K562 (cell line): ENCODE data around the gene MDC1. TPM values are rescaled to one million over a fixed set of nuclear protein-coding genes. Genes with fewer than 3 reads are reported as not detected.
A peak's percentile ranks its signal among the peaks of the same experiment; 100 is the strongest.

ENCODE experiments used
- BCOR ChIP-seq: fragments of 450-650 bp; IDR thresholded peaks from 2 replicates; pipeline ENCODE4 v1.6.1; 2016
- CCNT2 ChIP-seq: IDR thresholded peaks from 2 replicates; pipeline ENCODE4 v1.6.1; 2011; ENCODE audit warnings: borderline replicate concordance, low read depth, mild to moderate bottlenecking, moderate library complexity, mixed read lengths, low read length; ENCODE audit not compliant: insufficient read length; ENCODE audit errors: extremely low read depth
- CHD2 ChIP-seq: IDR thresholded peaks from 2 replicates; pipeline ENCODE4 v1.6.1; 2011; ENCODE audit warnings: low read depth, low read length
- CREB5 ChIP-seq: fragments of 250-450 bp; sonication (Bioruptor Pico); IDR thresholded peaks from 2 replicates; pipeline ENCODE4 v1.5.0; 2020; ENCODE audit warnings: mild to moderate bottlenecking
- DDX20 ChIP-seq: fragments of 450-650 bp; IDR thresholded peaks from 2 replicates; pipeline ENCODE4 v1.6.1; 2016; ENCODE audit warnings: missing genetic modification characterization, low read depth, mild to moderate bottlenecking, missing compliant biosample characterization, moderate library complexity
- ETS1 ChIP-seq: conservative IDR thresholded peaks from 2 replicates; pipeline ENCODE4 v1.6.1; 2011; ENCODE audit warnings: low read depth, mild to moderate bottlenecking, low read length; ENCODE audit not compliant: control insufficient read depth
- FOXP4 ChIP-seq: sonication (generic); formaldehyde crosslinking; IDR thresholded peaks from 2 replicates; pipeline ENCODE4 v1.8.0; 2022; ENCODE audit warnings: mild to moderate bottlenecking, missing genetic modification reagents, borderline replicate concordance
- HDAC8 ChIP-seq: fragments of 450-650 bp; IDR thresholded peaks from 2 replicates; pipeline ENCODE4 v1.6.1; 2016; ENCODE audit warnings: mild to moderate bottlenecking, missing genetic modification characterization, moderate library complexity, missing compliant biosample characterization
- HLTF ChIP-seq: fragments of 450-650 bp; IDR thresholded peaks from 2 replicates; pipeline ENCODE4 v1.6.1; 2016
- HSF4 ChIP-seq: fragments of 250-450 bp; sonication (Bioruptor Pico); IDR thresholded peaks from 2 replicates; pipeline ENCODE4 v2.1.2; 2022; ENCODE audit warnings: mild to moderate bottlenecking, moderate library complexity, borderline replicate concordance
- POLR2G ChIP-seq: fragments of 200-400 bp; formaldehyde crosslinking; IDR thresholded peaks from 2 replicates; pipeline ENCODE4 v1.6.1; 2017; ENCODE audit warnings: low read depth, mild to moderate bottlenecking, antibody characterized with exemption, low read length, moderate library complexity
- POU5F1 ChIP-seq: fragments of 150-350 bp; IDR thresholded peaks from 2 replicates; pipeline ENCODE4 v1.6.1; 2014; ENCODE audit warnings: borderline replicate concordance, low read length, low read depth, mild to moderate bottlenecking; ENCODE audit not compliant: partially characterized antibody
- PTTG1 ChIP-seq: fragments of 450-650 bp; IDR thresholded peaks from 2 replicates; pipeline ENCODE4 v1.6.1; 2016; ENCODE audit warnings: low read depth, mild to moderate bottlenecking, missing genetic modification characterization, missing compliant biosample characterization
- SOX6 ChIP-seq: fragments of 450-650 bp; IDR thresholded peaks from 2 replicates; pipeline ENCODE4 v1.6.1; 2014; ENCODE audit warnings: mild to moderate bottlenecking
- SREBF1 ChIP-seq: fragments of 150-350 bp; IDR thresholded peaks from 2 replicates; pipeline ENCODE4 v1.6.1; 2014; ENCODE audit warnings: antibody characterized with exemption, low read depth, low read length, borderline replicate concordance
- TEAD1 ChIP-seq, 2 experiments: fragments of 450-650 bp in 1 of 2; sonication (generic) in 1 of 2; formaldehyde crosslinking; IDR thresholded peaks; 2 replicates each; pipeline versions ENCODE4 v1.4.0 to v1.8.0; 2020 to 2022; ENCODE audit warnings: mild to moderate bottlenecking in 2 of 2, missing genetic modification reagents in 1 of 2
- ZNF3 ChIP-seq: fragments of 250-450 bp; sonication (Bioruptor Pico); IDR thresholded peaks from 2 replicates; pipeline ENCODE4 v1.5.0; 2021; ENCODE audit warnings: mild to moderate bottlenecking, moderate library complexity
- ZNF445 ChIP-seq: fragments of 250-450 bp; sonication (Bioruptor Pico); IDR thresholded peaks from 2 replicates; pipeline ENCODE4 v1.4.0; 2020; ENCODE audit warnings: low read depth, mild to moderate bottlenecking, moderate library complexity
- ZNF707 ChIP-seq: fragments of 250-450 bp; sonication (Bioruptor Pico); conservative IDR thresholded peaks from 2 replicates; pipeline ENCODE4 v1.8.0; 2022; ENCODE audit warnings: inconsistent platforms, mild to moderate bottlenecking, moderate library complexity
- ZNF740 ChIP-seq, 3 experiments: fragments of 200-800 bp in 1 of 3; sonication (Bioruptor generic) in 1 of 3; sonication (generic) in 1 of 3; formaldehyde crosslinking in 1 of 3; IDR thresholded peaks; 2 replicates each; pipeline versions ENCODE4 v1.6.1 to v1.8.0; 2016 to 2022; ENCODE audit warnings: mild to moderate bottlenecking in 2 of 3, missing compliant biosample characterization in 2 of 3, missing genetic modification characterization in 2 of 3, missing genetic modification reagents in 1 of 3
- ZNF764 ChIP-seq: fragments of 250-450 bp; sonication (Bioruptor Pico); IDR thresholded peaks from 2 replicates; pipeline ENCODE4 v1.4.0; 2020; ENCODE audit warnings: low read depth, mild to moderate bottlenecking, moderate library complexity
- polyA plus RNA-seq, 8 experiments: library from polyadenylated mRNA; depleted of rRNA in 4 of 8; stranded (reverse) in 5 of 8; unstranded in 3 of 8; fragments of >200 nt; fragmentation: Nextera tagmentation in 2 of 8; fragmentation: Illumina TruSeq in 1 of 8; extraction: Ambion mirVana in 2 of 8; extraction: Trizol in 1 of 8; gene quantifications; 2 replicates each; pipeline versions ENCODE4 v1.2.1 to v1.2.3, GENCODE V29; 2011 to 2014; ENCODE audit warnings: inconsistent platforms in 1 of 8, missing spikeins in 1 of 8
- total RNA-seq, 7 experiments: library from RNA; depleted of rRNA in 6 of 7; stranded (reverse); fragments of >200 nt in 6 of 7; fragmentation: Illumina TruSeq in 2 of 7; extraction: Trizol in 2 of 7; gene quantifications; 2 replicates each; pipeline versions ENCODE4 v1.2.1 to v1.2.3, GENCODE V29; 2011 to 2021; ENCODE audit warnings: low replicate concordance in 1 of 7

Gene MDC1
- total and polyA plus RNA-seq, 9 of the 15 experiments (the other 6 are each of a cell fraction or from before 2014, with no cell fraction given): 8.2 to 114 (median 20.0) TPM

DNA sequence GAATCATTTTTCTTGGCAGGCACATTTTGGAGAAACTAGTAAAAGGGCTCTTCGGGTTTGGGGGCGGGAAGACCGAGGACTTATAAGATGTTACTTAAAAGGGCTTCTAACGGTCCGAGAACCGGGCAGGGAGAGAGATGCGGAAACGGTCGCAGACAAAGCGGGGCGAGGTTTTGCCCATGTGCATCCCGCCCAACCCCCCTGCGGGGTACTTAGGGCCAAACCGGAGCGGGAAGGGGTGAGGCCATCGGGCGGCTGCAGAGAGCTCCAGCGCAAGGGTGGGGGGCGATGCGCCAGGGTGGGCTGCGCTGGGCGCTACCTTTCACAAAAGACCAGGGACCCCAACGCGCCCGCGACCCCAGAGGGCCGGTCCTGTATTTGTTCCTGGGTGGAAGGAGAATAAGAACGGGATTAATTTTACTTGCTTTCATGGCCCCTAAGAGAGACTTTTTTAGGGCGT is 3.7 kb upstream of the MDC1 start (continued):
- no peak for TF ChIP-seq CHD2
- TF ChIP-seq ZNF707 (CRISPR knock-in tag): no peak
- no peak for TF ChIP-seq ZNF764 (CRISPR knock-in tag)
- 0 out of 2 replicates have a peak, but pooled peaks have one; percentile 27 for TF ChIP-seq FOXP4 (CRISPR knock-in tag)
- TF ChIP-seq BCOR: no peak
- no peak for TF ChIP-seq SOX6
- no peak for TF ChIP-seq ZNF740 (CRISPR knock-in tag; IDR thresholded peaks at IDR 0.05)
- no peak for TF ChIP-seq ZNF740 (tag; IDR thresholded peaks at IDR 0.05)
- TF ChIP-seq ETS1: peak; percentile 69
- TF ChIP-seq HLTF: no peak
- no peak for TF ChIP-seq POU5F1
- TF ChIP-seq PTTG1 (tag): no peak
- TF ChIP-seq TEAD1 (CRISPR knock-in tag; IDR thresholded peaks at IDR 0.05): peak in 1 of 2 experiments; percentile 33; a peak in 1 of 4 replicates
- no peak for TF ChIP-seq SREBF1
- no peak for TF ChIP-seq HSF4 (CRISPR knock-in tag)
- TF ChIP-seq HDAC8 (tag): no peak
- no peak for TF ChIP-seq CCNT2
- TF ChIP-seq ZNF445 (CRISPR knock-in tag): peak; percentile 71; the same call in 1 of the 2 replicates
- peak; percentile 19; the same call in 1 of the 2 replicates for TF ChIP-seq CREB5 (CRISPR knock-in tag)
- TF ChIP-seq DDX20 (tag): no peak
- 0 out of 2 replicates have a peak, but pooled peaks have one; percentile 17 for TF ChIP-seq ZNF3 (CRISPR knock-in tag)
- peak; percentile 45; the same call in 1 of the 2 replicates for TF ChIP-seq POLR2G
